ENCODE results near the gene YIPF7.

Gene YIPF7

GRCh38 chr4:44678094-44679041 is 26.9 kb upstream of the YIPF7 start, which contains the start of gene GUF1 (continued):
- TF ChIP-seq ZFP41 (tag by site-specific recombination; IDR thresholded peaks at IDR 0.05; ENCODE audit: borderline replicate concordance) (no peak), ZNF580 (tag by site-specific recombination; IDR thresholded peaks at IDR 0.05) (peak; percentile 94), WT1 (tag by site-specific recombination; IDR thresholded peaks at IDR 0.05) (peak; percentile 36; the same call in 1 of the 2 replicates), ZEB2 (tag by site-specific recombination; IDR thresholded peaks at IDR 0.05) (0 out of 2 replicates have a peak, but pooled peaks have one; percentile 24), ZNF837 (tag by site-specific recombination; IDR thresholded peaks at IDR 0.05) (no peak), ZNF596 (tag by site-specific recombination; IDR thresholded peaks at IDR 0.05) (no peak), FEZF1 (tag by site-specific recombination; IDR thresholded peaks at IDR 0.05) (no peak), ZFP37 (tag by site-specific recombination; IDR thresholded peaks at IDR 0.05) (peak; percentile 22; the same call in 1 of the 2 replicates), ZBTB48 (tag by site-specific recombination; IDR thresholded peaks at IDR 0.05) (no peak), ZIC2 (tag by site-specific recombination; IDR thresholded peaks at IDR 0.05) (peak; percentile 32; the same call in 1 of the 2 replicates), ZNF350 (tag by site-specific recombination; IDR thresholded peaks at IDR 0.05) (no peak), ZNF26 (tag by site-specific recombination; IDR thresholded peaks at IDR 0.05) (no peak), ELK4 (IDR thresholded peaks at IDR 0.05; ENCODE audit: borderline replicate concordance, low read depth, low read length) (no peak), ZNF677 (tag by site-specific recombination; IDR thresholded peaks at IDR 0.05) (no peak), ZNF169 (tag by site-specific recombination; IDR thresholded peaks at IDR 0.05) (no peak), ZNF658 (tag by site-specific recombination; IDR thresholded peaks at IDR 0.05) (no peak), SALL2 (tag by site-specific recombination; IDR thresholded peaks at IDR 0.05; ENCODE audit: borderline replicate concordance) (no peak), ZNF223 (tag by site-specific recombination; IDR thresholded peaks at IDR 0.05) (no peak), ZNF629 (tag by site-specific recombination; IDR thresholded peaks at IDR 0.05) (peak; percentile 87), ZNF571 (tag by site-specific recombination; IDR thresholded peaks at IDR 0.05) (no peak), ZNF704 (tag by site-specific recombination; IDR thresholded peaks at IDR 0.05) (no peak), SETDB1 (IDR thresholded peaks at IDR 0.05; ENCODE audit: insufficient read length, low read length) (no peak), ZNF785 (tag by site-specific recombination; IDR thresholded peaks at IDR 0.05) (no peak), HOXC10 (CRISPR knock-in tag; IDR thresholded peaks at IDR 0.05) (no peak), ZBTB11 (tag by site-specific recombination; conservative IDR thresholded peaks at IDR 0.05; ENCODE audit: low read depth) (peak; percentile 35; the same call in 1 of the 2 replicates), ZNF600 (tag by site-specific recombination; IDR thresholded peaks at IDR 0.05) (peak; percentile 76)
